C1 segment of cervical spinal cord (tissue), 14 donors: Measurements from ENCODE around the gene PLD5.
A peak's percentile ranks its signal among the peaks of the same experiment; 100 is the strongest.
"Not testable (repeated sequence)": the region's sequence is repeated elsewhere in the genome, so short reads cannot be mapped to it uniquely, and the experiment has no call there.

Source experiments
- DNase-seq, 14 donors: peaks; one replicate each; lab custom pipeline; 2025; lab: John Stamatoyannopoulos, UW

Gene PLD5

GRCh38 chr1:242178436-242178835, 346.1 kb downstream of the PLD5 start:
- peak in 1 of 14 donors; percentile 23 for DNase-seq

DNA sequence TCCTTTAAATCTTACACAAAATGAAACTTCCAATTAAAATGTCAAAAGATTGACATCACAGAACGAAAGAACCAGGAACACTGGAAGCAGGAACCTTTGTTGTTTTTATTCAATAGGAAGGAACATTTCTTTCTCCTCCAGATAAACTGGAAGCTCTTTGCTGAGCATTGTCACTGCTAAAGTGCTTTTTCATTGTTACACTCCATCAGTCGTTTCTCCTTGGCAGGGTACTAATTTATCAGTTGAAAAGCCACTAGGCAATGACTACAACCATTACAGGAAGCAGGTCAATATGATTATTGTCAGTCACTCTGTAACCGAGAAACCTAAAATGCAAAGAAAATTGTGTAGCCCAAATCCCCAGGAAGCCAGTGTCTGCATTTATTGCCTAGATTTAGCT, 362.4 kb downstream of the PLD5 start:
- no peak for DNase-seq

DNA sequence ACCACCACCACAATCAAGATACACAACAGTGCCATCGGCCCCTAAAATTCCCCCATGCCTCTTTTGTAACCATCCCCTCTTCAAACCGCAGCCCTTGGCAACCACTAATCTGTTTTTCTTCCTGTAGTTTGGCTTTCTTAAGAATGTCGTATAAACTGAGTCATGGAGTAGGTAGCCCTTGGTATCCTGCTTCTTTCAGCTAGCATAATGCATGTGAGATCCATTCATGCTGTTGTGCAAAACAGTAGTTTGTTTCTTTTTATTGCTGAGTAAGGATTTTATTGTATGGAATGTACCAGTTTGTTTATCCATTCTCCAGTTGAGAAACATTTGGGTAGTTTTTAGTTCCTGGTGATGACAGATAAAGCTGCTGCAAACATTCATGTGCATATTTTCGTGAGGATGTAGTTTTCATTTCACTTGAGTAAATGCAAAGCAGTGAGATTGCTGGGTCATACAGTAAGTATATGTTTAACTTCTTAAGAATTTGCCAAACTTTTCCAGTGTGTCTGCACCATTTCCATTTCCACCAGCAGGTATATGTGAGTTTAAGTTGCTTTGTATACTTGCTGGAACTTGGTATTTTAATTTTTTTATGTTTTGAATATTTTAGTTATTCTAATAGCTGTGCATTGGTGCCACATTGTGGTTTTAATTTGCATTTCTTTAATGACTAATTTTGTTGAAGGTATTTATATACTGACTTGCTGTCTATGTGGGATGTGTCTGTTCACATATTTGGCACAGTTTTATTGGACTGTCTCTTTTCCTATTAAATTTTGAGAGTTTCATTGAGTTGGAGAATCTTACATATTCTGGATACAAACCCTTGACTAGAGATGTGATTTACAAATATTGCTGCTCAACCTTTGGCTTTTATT, 377.2 kb downstream of the PLD5 start:
- no peak for DNase-seq

DNA sequence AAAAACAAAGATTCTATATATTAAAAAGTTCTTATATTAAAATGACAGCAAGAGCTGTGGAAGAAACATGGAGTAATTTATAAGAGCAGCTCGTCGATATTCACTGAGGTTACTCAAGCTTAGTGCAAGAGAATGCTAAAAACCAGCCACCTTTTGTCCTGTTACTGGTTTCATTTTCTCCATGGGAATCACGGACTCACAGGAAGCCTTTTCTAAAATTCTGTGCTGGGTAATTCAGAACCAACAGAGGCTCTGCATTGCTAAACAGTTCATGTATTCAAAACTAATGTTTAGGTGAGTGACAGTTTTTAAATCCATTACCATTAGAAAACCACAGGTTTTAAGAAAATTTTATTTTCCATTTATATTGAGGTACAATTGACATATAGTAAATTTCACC, 377.8 kb downstream of the PLD5 start:
- DNase-seq: no peak

DNA sequence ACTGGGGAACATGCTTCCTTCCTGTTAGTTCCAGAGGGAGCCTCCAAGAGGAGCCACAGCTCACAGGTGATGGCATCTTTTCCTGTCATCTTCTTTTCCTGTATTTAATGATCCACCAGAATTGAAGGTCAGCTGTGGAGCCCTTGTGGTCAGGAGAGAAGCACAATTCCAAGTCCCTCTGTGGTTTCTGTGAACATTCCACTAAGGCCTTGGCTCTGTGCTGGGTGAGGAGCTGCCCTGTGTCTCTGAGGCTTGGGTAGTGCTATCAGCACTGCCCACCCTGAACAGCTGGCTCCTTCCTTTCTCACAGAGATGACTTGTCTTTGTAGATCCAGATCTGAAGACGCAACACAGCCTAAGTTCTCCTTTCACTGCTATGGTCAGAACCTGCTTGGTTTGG, 383.7 kb downstream of the PLD5 start:
- DNase-seq: no peak

GRCh38 chr1:242139986-242140385, 384.5 kb downstream of the PLD5 start:
- DNase-seq: no peak

DNA sequence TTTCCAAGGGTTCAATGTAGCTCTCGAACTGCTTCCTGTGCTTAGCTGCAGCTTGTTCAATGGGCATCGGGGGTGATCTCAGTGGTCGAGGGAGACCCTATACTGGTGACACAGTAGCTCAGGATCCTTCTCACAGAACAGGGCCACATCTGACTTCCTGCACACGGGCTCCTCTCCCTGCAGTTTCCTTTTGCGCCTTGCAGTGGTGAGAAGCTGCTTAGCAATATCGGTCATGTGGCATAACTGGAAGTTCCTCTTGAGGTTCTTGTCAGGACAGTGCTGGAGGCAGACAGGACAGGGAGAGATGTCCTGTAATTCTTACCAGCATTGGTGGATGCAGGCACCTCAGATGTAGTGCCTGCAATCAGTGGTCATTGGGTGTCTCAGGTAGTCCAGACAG, 385.1 kb downstream of the PLD5 start:
- DNase-seq: no peak

DNA sequence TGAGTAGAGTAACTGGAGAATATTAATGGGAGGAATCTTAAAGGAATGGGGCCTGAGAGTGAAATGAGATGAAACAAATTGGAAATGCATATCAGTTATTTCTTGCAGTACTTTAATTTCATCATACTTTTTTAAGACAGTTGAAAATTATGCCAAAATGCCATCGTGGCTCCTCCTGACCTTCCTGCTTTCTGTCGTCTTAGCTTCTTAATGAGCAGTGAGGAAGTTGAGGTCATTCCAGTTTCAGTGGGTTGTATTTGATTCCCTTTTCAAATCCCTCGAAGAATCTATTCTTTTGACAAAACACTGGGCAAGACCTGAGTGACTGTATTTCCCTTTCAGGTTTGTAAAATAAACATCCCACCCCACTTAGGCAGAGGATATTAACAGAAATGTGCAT, 390.7 kb downstream of the PLD5 start:
- DNase-seq: no peak

DNA sequence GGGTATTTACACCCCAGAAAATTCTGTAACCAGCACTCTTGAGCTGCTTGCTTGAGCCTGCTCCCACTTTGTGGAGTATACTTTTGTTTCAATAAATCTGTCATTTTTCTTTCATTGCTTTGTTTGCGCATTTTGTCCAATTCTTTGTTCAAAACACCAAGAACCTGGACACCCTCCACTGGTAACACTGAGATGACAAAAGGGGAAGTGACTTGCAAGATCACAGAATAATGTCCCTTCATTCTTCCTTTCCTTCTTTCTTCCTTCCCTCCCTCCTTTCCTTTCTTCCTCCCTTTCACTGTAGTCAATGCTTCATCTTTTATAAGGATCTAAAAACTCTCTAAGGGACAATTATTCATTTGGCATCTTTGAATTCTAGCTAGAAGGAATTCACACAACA, 391.1 kb downstream of the PLD5 start:
- DNase-seq: no peak

DNA sequence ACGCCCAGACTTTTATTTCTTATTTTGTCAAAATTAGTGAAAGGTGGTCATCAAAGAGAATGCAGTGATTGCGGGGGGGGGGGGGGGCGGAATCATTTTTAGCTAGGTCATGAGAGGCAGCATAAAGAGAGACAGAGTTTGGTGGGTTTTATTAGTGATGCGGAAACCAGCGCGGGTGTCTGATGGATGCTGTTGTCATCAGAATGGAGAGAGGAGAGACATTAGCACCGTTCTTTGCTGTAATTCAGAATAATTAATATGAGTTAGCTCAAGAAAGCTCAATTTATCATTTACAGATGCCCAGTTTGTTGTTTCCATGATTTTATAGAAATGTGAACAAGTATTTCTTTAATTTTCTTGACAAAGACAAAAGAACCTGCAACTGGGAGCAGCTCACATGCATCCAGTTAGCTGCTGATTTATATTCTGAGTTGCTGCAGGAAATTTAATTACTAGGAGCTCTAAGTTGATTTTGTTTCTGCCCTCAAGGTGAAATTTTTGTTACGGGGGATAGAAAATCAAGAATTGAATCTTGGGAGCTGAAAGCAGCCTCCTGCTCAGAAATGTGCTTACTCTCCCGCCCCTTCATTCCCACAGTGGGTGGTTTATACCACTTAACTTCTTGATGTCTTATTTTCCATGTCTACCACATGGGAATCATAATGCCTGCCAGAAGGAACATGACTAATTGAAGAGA, 392.2 kb downstream of the PLD5 start:
- DNase-seq: no peak

DNA sequence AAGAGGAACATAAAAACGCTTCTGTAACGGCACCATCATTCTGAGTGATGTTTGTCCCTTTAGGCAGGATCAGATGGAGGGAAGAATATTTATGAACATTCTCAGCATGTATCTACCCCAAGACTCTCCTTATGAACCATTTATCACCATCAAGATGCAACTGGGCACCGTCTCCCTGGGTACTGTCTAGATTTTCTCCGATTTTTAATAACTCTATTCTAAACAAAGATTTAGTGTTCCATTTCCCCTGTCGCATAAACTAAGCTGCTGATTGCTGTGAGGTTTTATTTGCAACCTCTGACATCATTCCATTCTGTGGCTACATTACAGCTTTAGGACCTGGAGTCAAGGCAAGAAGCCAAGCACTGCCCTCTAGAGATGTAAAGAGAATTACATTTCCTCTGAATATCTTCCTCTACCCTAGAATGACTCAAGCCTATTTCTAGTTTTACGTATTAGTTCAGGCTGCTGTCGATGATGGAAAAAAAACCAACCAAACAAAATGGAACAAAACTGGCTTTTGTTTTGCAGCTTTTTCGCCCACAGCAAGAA, 395.5 kb downstream of the PLD5 start:
- no peak for DNase-seq

GRCh38 chr1:242120432-242120831, 404.1 kb downstream of the PLD5 start:
- DNase-seq: no peak

DNA sequence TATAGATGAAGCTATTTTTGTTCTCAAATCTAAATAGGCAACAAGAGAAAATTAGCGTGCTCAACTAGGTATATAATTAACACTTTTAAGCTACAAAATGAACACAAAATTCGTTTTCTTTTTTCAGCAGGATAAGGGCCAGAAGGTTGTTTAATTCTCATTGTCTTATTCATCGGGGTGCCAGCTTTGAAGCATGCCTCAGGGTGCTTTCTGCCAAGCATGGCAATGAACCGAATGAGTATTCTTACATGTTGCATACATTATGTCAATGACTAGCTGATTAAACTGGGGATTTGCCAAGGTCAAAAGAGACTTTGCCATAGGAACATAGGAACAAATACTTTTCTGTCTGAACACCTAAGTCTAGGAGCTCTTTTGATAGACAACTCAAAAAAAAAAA, 423.6 kb downstream of the PLD5 start:
- no peak for DNase-seq

DNA sequence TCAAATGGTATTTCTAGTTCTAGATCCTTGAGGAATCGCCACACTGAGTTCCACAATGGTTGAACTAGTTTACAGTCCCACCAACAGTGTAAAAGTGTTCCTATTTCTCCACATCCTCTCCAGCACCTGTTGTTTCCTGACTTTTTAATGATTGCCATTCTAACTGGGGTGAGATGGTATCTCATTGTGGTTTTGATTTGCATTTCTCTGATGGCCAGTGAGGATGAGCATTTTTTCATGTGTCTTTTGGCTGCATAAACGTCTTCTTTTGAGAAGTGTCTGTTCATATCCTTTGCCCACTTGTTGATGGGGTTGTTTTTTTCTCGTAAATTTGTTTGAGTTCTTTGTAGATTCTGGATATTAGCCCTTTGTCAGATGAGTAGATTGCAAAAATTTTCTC, 427.2 kb downstream of the PLD5 start:
- DNase-seq: not testable (repeated sequence)

DNA sequence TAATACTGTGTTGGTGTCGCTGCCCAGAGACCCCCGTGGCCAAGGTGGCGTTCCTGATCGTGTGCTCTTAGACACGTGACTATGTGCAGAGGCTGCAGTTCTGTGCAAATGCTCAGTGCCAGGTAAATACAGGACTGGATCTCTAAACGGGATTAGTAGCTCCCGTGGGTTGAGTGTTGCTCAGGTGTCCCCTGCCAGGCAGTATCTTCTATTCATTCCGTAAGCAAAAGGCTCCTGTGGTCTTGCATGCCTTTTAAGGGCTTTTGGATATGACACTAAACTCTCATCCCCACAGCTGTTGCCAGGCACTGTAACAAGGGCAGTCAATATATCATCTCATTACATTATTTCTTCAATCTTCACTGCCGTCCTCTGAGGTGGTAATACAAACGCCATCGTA, 431.4 kb downstream of the PLD5 start:
- DNase-seq: no peak

- peak in 2 of 14 donors; percentile 2 to 16 for DNase-seq
Observed at GRCh38 chr1:242089911-242090310, 434.6 kb downstream of the PLD5 start.

GRCh38 chr1:242088875-242089274, 435.6 kb downstream of the PLD5 start:
- no peak for DNase-seq

- DNase-seq: no peak
Observed at GRCh38 chr1:242086706-242087105, 437.8 kb downstream of the PLD5 start.

GRCh38 chr1:242086093-242086492, 438.4 kb downstream of the PLD5 start:
- DNase-seq: no peak

GRCh38 chr1:242083742-242084141, 440.8 kb downstream of the PLD5 start:
- no peak for DNase-seq

DNA sequence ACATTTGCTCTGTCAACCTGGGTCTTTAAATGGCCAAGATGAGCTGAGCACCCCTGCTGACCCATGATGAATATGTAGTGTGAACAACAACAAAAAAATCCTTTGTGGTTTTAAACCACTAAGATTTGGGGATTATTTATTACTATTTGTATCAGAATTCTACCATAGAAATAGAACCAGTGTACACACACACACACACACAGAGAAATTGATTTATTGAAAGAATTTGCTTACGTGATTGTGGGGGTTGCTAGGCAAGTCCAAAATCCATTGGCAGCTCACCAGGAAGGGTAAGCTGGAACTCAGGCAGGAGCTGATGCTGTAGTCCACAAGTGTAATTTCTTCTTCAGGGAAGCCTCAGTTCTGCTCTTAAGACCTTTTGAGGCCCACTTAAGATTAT, 443.1 kb downstream of the PLD5 start:
- no peak for DNase-seq

DNA sequence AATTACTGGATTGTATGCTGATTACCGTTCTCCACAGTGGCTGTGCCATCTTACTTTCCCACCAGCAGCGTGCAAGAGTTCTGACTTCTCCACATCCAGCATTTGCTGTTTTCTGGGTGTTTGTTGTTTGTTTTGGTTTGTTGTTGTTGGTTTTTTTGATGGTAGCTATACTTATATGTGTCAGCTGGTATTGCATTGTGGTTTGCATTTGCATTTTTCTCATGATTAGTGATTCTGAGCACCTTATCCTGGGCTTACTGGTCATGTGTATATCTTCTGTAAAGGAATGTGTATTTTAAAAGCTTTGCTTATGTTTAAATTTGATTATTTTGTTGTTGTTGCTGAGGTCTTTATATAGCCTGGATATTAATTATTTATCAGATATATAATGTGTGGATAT, 458.7 kb downstream of the PLD5 start:
- no peak for DNase-seq

GRCh38 chr1:242062271-242062670, 462.2 kb downstream of the PLD5 start:
- no peak for DNase-seq
